HepG2 (cell line): ENCODE data around the gene CNP. TPM values are rescaled to one million over a fixed set of nuclear protein-coding genes. Genes with fewer than 3 reads are reported as not detected.
A peak's percentile ranks its signal among the peaks of the same experiment; 100 is the strongest.

Source experiments
- ATF7 ChIP-seq, 2 experiments: fragments of 450-650 bp in 1 of 2; sonication (generic) in 1 of 2; formaldehyde crosslinking in 1 of 2; IDR thresholded peaks; 2 replicates each; pipeline versions ENCODE4 v1.4.0 to v1.6.1; 2016 to 2020; ENCODE audit warnings: antibody characterized with exemption in 1 of 2, mild to moderate bottlenecking in 1 of 2, missing genetic modification reagents in 1 of 2
- FOXA1 ChIP-seq, 2 experiments: fragments of 450-650 bp in 1 of 2; sonication (generic) in 1 of 2; formaldehyde crosslinking in 1 of 2; IDR thresholded peaks; 2 replicates each; pipeline versions ENCODE4 v1.4.0 to v1.6.1; 2016 to 2020; ENCODE audit warnings: missing genetic modification reagents in 1 of 2
- GABPB1 ChIP-seq: IDR thresholded peaks from 2 replicates; pipeline ENCODE4 v1.6.1; 2016; ENCODE audit warnings: mild to moderate bottlenecking, missing genetic modification reagents, moderate library complexity, missing compliant biosample characterization
- KDM5B ChIP-seq: sonication (generic); formaldehyde crosslinking; IDR thresholded peaks from 2 replicates; pipeline ENCODE4 v1.4.0; 2020; ENCODE audit warnings: missing genetic modification reagents, mild to moderate bottlenecking, borderline replicate concordance
- KLF6 ChIP-seq: IDR thresholded peaks from 2 replicates; pipeline ENCODE4 v1.8.0; 2016; ENCODE audit warnings: missing biosample characterization, missing genetic modification reagents
- ONECUT2 ChIP-seq: sonication (generic); formaldehyde crosslinking; IDR thresholded peaks from 2 replicates; pipeline ENCODE4 v1.4.0; 2020; ENCODE audit warnings: missing genetic modification reagents
- RCOR2 ChIP-seq: IDR thresholded peaks from 2 replicates; pipeline ENCODE4 v1.6.1; 2016; ENCODE audit warnings: missing biosample characterization, missing genetic modification reagents
- RELA ChIP-seq: sonication (generic); formaldehyde crosslinking; IDR thresholded peaks from 2 replicates; pipeline ENCODE4 v1.4.0; 2020; ENCODE audit warnings: missing genetic modification reagents
- STAG1 ChIP-seq: sonication (generic); formaldehyde crosslinking; IDR thresholded peaks from 2 replicates; pipeline ENCODE4 v1.4.0; 2020; ENCODE audit warnings: missing genetic modification reagents
- TEF ChIP-seq: sonication (generic); formaldehyde crosslinking; IDR thresholded peaks from 2 replicates; pipeline ENCODE4 v1.5.0; 2020; ENCODE audit warnings: missing genetic modification reagents
- TSC22D2 ChIP-seq: sonication (generic); formaldehyde crosslinking; IDR thresholded peaks from 2 replicates; pipeline ENCODE4 v1.5.1; 2020; ENCODE audit warnings: missing genetic modification reagents, mild to moderate bottlenecking, borderline replicate concordance
- XRCC5 ChIP-seq: fragments of 200-400 bp; formaldehyde crosslinking; optimal IDR thresholded peaks from 2 replicates; pipeline ENCODE3; 2017; ENCODE audit warnings: mild to moderate bottlenecking, low read length
- ZBED4 ChIP-seq: sonication (generic); formaldehyde crosslinking; IDR thresholded peaks from 2 replicates; pipeline ENCODE4 v1.4.0; 2020; ENCODE audit warnings: missing genetic modification reagents, borderline replicate concordance
- ZBTB25 ChIP-seq: IDR thresholded peaks from 2 replicates; pipeline ENCODE4 v1.6.1; 2018; ENCODE audit warnings: missing genetic modification reagents
- ZNF101 ChIP-seq: sonication (generic); formaldehyde crosslinking; IDR thresholded peaks from 2 replicates; pipeline ENCODE4 v1.4.0; 2020; ENCODE audit warnings: mild to moderate bottlenecking, low read depth, missing genetic modification reagents, borderline replicate concordance
- ZNF264 ChIP-seq: sonication (generic); formaldehyde crosslinking; IDR thresholded peaks from 2 replicates; pipeline ENCODE4 v1.4.0; 2020; ENCODE audit warnings: missing genetic modification reagents
- ZNF3 ChIP-seq: IDR thresholded peaks from 2 replicates; pipeline ENCODE4 v1.7.0; 2017; ENCODE audit warnings: inconsistent platforms
- ZNF607 ChIP-seq: sonication (generic); formaldehyde crosslinking; IDR thresholded peaks from 2 replicates; pipeline ENCODE4 v1.5.1; 2020; ENCODE audit warnings: missing genetic modification reagents, mild to moderate bottlenecking, borderline replicate concordance
- ZNF788 ChIP-seq: sonication (generic); formaldehyde crosslinking; IDR thresholded peaks from 2 replicates; pipeline ENCODE4 v1.5.0; 2020; ENCODE audit warnings: mild to moderate bottlenecking, missing genetic modification reagents, borderline replicate concordance
- polyA plus RNA-seq, 8 experiments: library from polyadenylated mRNA; depleted of rRNA in 3 of 8; stranded (reverse) in 7 of 8; unstranded in 1 of 8; fragments of >200 nt; fragmentation: Illumina TruSeq in 4 of 8; extraction: Trizol in 4 of 8; gene quantifications; 2 replicates each; pipeline versions ENCODE4 v1.2.1 to v1.2.3, GENCODE V29; 2011 to 2016; ENCODE audit warnings: low read depth in 4 of 8, missing spikeins in 1 of 8, mixed read lengths in 1 of 8; ENCODE audit not compliant: insufficient read depth in 1 of 8
- total RNA-seq, 5 experiments: library from RNA; depleted of rRNA; stranded (reverse); fragments of >200 nt; fragmentation: Illumina TruSeq; extraction: Trizol; gene quantifications; 2 replicates each; pipeline ENCODE4 v1.2.3, GENCODE V29; 2016; ENCODE audit warnings: low read depth in 1 of 5
- TF ChIP-seq, protein P1 (sequence below): IDR thresholded peaks from 2 replicates; pipeline ENCODE4 v1.6.1; 2016; ENCODE audit warnings: mild to moderate bottlenecking
- TF ChIP-seq, protein P2 (sequence below): IDR thresholded peaks from 2 replicates; pipeline ENCODE4 v1.6.1; 2016; ENCODE audit warnings: low read depth, control low read depth

CNP gene
- total and polyA plus RNA-seq, 2 of the 13 experiments (the other 11 are each of a cell fraction or from before 2014, with no cell fraction given), result 97.2 to 161 TPM

DNA sequence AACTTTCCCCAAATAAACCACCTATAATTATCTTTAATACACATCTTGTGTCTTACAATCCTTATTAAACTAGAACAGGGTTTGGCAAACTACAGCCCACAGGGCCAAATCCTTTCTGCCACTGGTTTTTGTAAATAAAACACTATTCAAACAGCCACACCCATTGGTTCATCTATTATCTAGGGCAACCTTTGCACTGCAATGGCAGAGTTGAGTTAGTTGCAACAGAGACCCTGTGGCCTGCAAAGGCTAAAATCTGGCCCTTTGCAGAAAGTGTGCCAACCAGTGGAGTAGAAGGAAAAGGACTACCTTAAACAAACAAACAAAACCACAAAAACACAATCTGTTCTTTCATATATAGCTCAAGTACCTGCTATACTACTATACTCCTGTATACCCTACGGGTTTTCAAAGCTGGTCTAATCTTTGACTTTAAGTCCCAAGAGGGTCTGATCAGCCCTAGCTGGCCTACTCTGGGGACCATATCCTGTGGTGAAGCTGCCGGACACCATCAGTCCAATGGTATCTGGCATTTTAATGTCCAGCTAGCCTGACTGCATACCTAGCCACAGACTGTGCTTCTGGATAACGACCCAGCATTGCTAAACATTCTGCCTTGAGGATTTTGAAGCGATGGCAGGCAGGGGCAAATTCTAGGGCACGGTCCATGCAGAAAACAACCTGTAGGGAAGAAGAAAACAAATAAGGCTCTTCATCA, 23.3 kb downstream of the CNP start (continued):
- peak; percentile 69; the same call in 1 of the 2 replicates for TF ChIP-seq ZBTB25 (CRISPR knock-in tag)
- TF ChIP-seq ZBED4, result 0 out of 2 replicates have a peak, but pooled peaks have one; percentile 33
- no peak for TF ChIP-seq ZNF3
- peak; percentile 39; the same call in 1 of the 2 replicates for TF ChIP-seq GABPB1 (CRISPR knock-in tag)
- no peak for TF ChIP-seq FOXA1 (IDR thresholded peaks at IDR 0.05)
- peak; percentile 73 for TF ChIP-seq FOXA1 (CRISPR knock-in tag; IDR thresholded peaks at IDR 0.05)
- peak; percentile 73; the same call in 1 of the 2 replicates for TF ChIP-seq KLF6 (CRISPR knock-in tag)
- TF ChIP-seq, protein P1, sequence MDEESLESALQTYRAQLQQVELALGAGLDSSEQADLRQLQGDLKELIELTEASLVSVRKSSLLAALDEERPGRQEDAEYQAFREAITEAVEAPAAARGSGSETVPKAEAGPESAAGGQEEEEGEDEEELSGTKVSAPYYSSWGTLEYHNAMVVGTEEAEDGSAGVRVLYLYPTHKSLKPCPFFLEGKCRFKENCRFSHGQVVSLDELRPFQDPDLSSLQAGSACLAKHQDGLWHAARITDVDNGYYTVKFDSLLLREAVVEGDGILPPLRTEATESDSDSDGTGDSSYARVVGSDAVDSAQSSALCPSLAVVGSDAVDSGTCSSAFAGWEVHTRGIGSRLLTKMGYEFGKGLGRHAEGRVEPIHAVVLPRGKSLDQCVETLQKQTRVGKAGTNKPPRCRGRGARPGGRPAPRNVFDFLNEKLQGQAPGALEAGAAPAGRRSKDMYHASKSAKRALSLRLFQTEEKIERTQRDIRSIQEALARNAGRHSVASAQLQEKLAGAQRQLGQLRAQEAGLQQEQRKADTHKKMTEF, result peak; percentile 74; the same call in 1 of the 2 replicates
- no peak for TF ChIP-seq KDM5B (CRISPR knock-in tag)
- 0 out of 2 replicates have a peak, but pooled peaks have one; percentile 55 for TF ChIP-seq ZNF264 (CRISPR knock-in tag)
- TF ChIP-seq ATF7 (IDR thresholded peaks at IDR 0.05), result no peak
- no peak for TF ChIP-seq ATF7 (CRISPR knock-in tag; IDR thresholded peaks at IDR 0.05)
- no peak for TF ChIP-seq TSC22D2 (CRISPR knock-in tag)
- TF ChIP-seq XRCC5, result peak; percentile 64
- no peak for TF ChIP-seq ZNF101
- TF ChIP-seq TEF, result no peak
- TF ChIP-seq ZNF607, result 0 out of 2 replicates have a peak, but pooled peaks have one; percentile 27
- TF ChIP-seq RELA, result no peak
- TF ChIP-seq RCOR2 (CRISPR knock-in tag), result peak; percentile 90
- no peak for TF ChIP-seq ONECUT2 (CRISPR knock-in tag)
- TF ChIP-seq, protein P2, sequence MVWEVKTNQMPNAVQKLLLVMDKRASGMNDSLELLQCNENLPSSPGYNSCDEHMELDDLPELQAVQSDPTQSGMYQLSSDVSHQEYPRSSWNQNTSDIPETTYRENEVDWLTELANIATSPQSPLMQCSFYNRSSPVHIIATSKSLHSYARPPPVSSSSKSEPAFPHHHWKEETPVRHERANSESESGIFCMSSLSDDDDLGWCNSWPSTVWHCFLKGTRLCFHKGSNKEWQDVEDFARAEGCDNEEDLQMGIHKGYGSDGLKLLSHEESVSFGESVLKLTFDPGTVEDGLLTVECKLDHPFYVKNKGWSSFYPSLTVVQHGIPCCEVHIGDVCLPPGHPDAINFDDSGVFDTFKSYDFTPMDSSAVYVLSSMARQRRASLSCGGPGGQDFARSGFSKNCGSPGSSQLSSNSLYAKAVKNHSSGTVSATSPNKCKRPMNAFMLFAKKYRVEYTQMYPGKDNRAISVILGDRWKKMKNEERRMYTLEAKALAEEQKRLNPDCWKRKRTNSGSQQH (CRISPR knock-in tag), result 0 out of 2 replicates have a peak, but pooled peaks have one; percentile 49
- TF ChIP-seq ZNF788 (CRISPR knock-in tag), result peak; percentile 33; the same call in 1 of the 2 replicates
- TF ChIP-seq STAG1 (CRISPR knock-in tag), result peak; percentile 19; the same call in 1 of the 2 replicates
